ENCODE measurements around the gene ADAMTS2. TPM values are rescaled to one million over a fixed set of nuclear protein-coding genes. Genes with fewer than 3 reads are reported as not detected.

The ADAMTS2 gene
- total RNA-seq (2014; rRNA removed; shearing (Covaris generic)) = 0.02 TPM in 1 of 2 replicates, not detected in the other

- no peak for DNase-seq (ENCODE audit: low read depth)
Observed at GRCh38 chr5:179345433-179346321, at the start of gene ADAMTS2. ADAMTS2 (minus strand) TSS chr5:179345461; CDS start chr5:179345328, 133 bp downstream.

- DNase-seq (ENCODE audit: low read depth) = peak; percentile 59
Observed at GRCh38 chr5:179393078-179393477, 47.8 kb upstream of the ADAMTS2 start.

DNA sequence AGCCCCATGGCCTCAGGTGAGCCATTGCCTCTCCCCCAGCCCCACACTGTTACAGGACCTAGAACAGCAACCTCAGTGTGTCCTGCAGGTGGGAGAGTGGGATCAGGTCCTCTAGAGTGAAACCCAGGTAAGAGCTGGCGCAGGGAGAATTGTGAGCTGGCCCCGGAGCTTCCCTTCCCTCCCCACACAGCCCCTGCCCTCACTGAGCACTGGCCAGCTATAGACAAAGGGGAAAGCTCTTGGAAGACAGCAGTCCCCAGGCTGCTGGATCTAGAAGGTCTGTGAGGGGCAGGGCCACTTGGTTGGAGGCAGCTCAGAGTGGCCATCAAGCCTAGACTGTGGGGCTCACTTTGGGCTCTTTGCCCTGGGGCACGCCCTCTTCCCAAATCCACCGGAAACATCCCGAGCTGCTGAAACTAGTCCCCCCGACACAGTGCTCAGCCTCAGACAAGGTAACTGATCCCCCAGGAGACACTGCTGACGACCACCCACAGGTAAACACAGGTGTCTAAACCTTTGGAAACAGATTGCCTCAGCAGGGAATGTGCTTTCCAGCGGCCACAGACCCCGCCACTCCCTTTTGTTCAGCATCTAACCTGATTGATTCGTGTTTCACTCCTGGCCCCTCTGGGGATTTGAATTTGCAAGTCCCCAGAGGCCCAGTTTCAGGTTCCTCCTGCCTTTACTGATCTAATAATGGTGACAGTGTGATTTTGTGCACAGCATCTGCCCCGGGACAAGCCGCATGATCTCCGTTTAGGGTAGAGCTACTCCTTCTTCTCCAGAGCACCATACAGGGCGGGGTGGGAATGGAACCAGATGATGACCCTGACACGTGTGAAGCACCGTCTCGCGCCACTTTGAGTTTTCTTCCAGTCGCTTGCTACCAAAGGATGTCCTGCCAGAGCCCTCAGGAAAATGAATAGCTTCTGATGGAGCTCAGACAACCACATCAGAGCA lies 42.2 kb upstream of the ADAMTS2 start:
- peak; percentile 11 for DNase-seq (ENCODE audit: low read depth)

- no peak for DNase-seq (ENCODE audit: low read depth)
Observed at GRCh38 chr5:179385914-179386313, 40.7 kb upstream of the ADAMTS2 start.

GRCh38 chr5:179382486-179382885 lies 37.2 kb upstream of the ADAMTS2 start:
- no peak for DNase-seq (ENCODE audit: low read depth)

- DNase-seq (ENCODE audit: low read depth) = no peak
Observed at GRCh38 chr5:179381691-179382090, 36.4 kb upstream of the ADAMTS2 start.

DNA sequence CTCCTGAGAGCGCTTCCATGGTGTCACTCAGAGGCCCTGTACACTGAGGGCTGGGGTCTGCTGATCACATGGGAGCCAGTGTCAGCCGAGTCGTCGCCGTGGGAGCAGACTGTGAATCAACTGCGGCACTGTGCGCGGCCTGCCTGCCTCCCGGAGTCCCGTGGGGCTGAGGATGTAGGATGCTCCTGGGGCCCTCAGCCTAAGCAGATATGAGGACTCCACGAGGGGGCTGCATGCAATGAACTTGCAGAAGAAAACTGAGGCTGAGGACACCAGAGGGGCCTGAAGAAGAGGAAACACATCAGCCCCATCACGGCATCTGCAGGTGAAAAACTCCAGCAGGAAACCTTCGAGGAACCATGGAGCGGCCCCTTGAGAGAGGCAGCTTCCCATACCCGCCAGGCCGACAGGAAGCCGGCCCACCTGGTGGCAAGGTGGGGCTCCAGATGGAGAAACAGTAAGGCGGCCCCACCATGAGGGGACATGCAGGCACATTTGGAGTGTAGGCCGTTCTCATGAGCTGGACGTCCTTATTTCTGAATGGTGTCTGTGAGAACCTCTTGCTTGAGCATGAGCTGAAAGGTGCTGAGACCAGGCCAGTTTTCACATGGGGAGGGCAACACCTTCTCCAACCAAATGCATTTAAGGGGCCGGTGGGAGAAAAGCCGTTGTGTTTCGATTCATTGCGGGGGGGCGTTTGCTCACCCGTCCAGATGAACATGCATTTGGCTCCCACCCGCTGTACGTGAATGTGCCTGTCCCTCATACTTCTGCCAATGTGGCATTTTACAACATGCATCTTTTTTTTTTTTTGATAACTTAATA lies 35.2 kb upstream of the ADAMTS2 start:
- no peak for DNase-seq (ENCODE audit: low read depth)

- no peak for DNase-seq (ENCODE audit: low read depth)
Observed at GRCh38 chr5:179379321-179379890, 34.1 kb upstream of the ADAMTS2 start.

GRCh38 chr5:179378441-179379271 lies 33.4 kb upstream of the ADAMTS2 start:
- peak; percentile 46 for DNase-seq (ENCODE audit: low read depth)

- no peak for DNase-seq (ENCODE audit: low read depth)
Observed at GRCh38 chr5:179378116-179378440, 32.8 kb upstream of the ADAMTS2 start.

GRCh38 chr5:179377421-179378115 lies 32.3 kb upstream of the ADAMTS2 start:
- peak; percentile 7 for DNase-seq (ENCODE audit: low read depth)

GRCh38 chr5:179376701-179377420 lies 31.6 kb upstream of the ADAMTS2 start:
- no peak for DNase-seq (ENCODE audit: low read depth)

DNA sequence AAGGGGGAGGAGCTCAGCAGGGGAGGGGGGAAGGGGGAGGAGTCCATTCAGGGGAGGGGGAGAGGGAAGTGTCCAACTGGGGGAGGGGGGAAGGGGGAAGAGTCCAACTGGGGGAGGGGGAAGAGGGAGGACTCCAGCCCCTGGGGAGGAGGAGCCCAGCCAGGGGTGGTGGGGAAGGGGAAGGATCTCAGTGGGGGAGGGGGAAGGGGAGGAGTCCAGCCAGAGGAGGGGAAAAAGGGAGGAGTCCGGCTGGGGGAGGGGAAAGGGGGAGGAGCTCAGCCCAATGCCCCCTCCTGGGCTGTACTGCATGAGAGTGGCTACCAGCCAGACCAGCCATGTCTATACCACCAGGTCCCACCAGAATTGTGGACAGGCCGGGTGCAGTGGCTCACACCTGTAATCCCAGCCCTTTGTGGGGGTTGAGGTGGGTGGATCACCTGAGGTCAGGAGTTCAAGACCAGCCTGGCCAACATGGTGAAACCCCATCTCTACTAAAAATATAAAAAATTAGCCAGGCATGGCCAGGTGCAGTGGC lies 30.6 kb upstream of the ADAMTS2 start:
- no peak for DNase-seq (ENCODE audit: low read depth)

DNA sequence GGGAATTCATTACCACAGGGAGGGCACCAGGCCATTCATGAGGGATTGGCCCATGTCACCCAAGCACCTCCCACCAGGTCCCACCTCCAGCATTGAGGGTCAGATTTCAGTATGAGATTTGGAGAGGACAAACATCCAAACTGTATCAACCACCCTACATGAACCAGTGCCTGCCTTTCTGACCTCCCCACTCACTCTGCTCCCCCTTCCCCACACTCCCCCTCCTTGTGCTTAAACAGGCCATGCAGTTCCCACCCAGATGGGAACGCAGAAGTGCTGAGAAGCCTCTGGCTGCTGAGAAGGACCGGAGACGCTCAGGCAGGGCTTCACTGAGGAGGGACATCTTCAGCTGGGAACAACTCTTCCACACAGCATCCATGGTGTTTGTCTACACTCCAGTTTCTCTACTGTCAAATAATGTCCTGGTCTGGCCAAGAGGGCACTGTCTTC lies 30.0 kb upstream of the ADAMTS2 start:
- no peak for DNase-seq (ENCODE audit: low read depth)

- no peak for DNase-seq (ENCODE audit: low read depth)
Observed at GRCh38 chr5:179374506-179375235, 29.4 kb upstream of the ADAMTS2 start.

DNA sequence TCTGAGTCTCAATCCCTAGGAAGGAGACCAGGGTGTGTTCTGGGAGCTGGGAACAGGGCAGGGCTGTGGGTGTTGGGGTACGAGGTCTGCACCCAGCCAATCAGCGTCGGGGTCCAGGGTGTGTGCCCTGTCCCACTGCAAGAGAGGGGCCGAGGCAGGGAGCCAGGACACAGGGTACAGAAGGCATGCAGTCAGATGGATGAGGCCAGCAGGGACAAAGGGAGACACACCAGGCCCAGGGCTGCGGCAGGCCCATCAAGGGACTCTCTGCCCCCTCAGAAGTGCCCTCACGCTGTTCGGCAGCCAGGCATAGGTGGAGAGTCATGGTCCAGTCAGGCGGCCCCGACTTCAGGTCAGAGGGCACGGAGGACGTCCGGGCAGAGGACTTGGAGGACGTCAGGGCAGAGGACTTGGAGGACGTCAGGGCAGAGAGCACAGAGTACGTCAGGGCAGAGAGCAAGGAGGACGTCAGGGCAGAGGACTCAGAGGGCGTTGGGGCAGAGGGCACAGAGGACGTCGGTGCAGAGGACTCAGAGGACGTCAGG lies 28.8 kb upstream of the ADAMTS2 start:
- DNase-seq (ENCODE audit: low read depth) = no peak

- DNase-seq (ENCODE audit: low read depth) = no peak
Observed at GRCh38 chr5:179373101-179373934, 28.1 kb upstream of the ADAMTS2 start.

All from M059J (cell line).